HepG2 (cell line): ENCODE measurements around the gene COG8. TPM values are rescaled to one million over a fixed set of nuclear protein-coding genes. Genes with fewer than 3 reads are reported as not detected.
A peak's percentile ranks its signal among the peaks of the same experiment; 100 is the strongest.

Experiments
- DMTF1 ChIP-seq: sonication (generic); formaldehyde crosslinking; IDR thresholded peaks from 2 replicates; pipeline ENCODE4 v1.4.0; 2020; ENCODE audit warnings: mild to moderate bottlenecking, missing genetic modification reagents
- DNMT1 ChIP-seq: sonication (generic); formaldehyde crosslinking; IDR thresholded peaks from 2 replicates; pipeline ENCODE4 v1.5.1; 2020; ENCODE audit warnings: mild to moderate bottlenecking, missing genetic modification reagents
- FOXM1 ChIP-seq: sonication (generic); formaldehyde crosslinking; IDR thresholded peaks from 2 replicates; pipeline ENCODE4 v1.5.0; 2020; ENCODE audit warnings: missing genetic modification reagents
- KAT7 ChIP-seq: IDR thresholded peaks from 2 replicates; pipeline ENCODE4 v1.6.1; 2018; ENCODE audit warnings: borderline replicate concordance, missing compliant biosample characterization
- MXD4 ChIP-seq: IDR thresholded peaks from 2 replicates; pipeline ENCODE4 v1.6.1; 2016; ENCODE audit warnings: mild to moderate bottlenecking, missing biosample characterization, missing genetic modification reagents
- NONO ChIP-seq, 2 experiments: fragments of 450-650 bp in 1 of 2; sonication (generic) in 1 of 2; formaldehyde crosslinking in 1 of 2; IDR thresholded peaks in 1 of 2; conservative IDR thresholded peaks in 1 of 2; 2 replicates each; pipeline versions ENCODE4 v1.6.1 to v1.8.0; 2017 to 2022; ENCODE audit warnings: mild to moderate bottlenecking in 1 of 2, missing genetic modification reagents in 1 of 2, moderate library complexity in 1 of 2
- PPARG ChIP-seq: conservative IDR thresholded peaks from 2 replicates; pipeline ENCODE4 v1.6.1; 2016; ENCODE audit warnings: missing biosample characterization, missing genetic modification reagents
- RARG ChIP-seq: sonication (generic); formaldehyde crosslinking; IDR thresholded peaks from 2 replicates; pipeline ENCODE4 v1.4.0; 2020; ENCODE audit warnings: low read depth, mild to moderate bottlenecking, missing genetic modification reagents
- RBM22 ChIP-seq: fragments of 200-400 bp; formaldehyde crosslinking; optimal IDR thresholded peaks from 2 replicates; pipeline ENCODE3; 2017; ENCODE audit warnings: mild to moderate bottlenecking, low read length, moderate library complexity
- SKI ChIP-seq: fragments of 450-650 bp; IDR thresholded peaks from one replicate; pipeline ENCODE4 v1.6.1; 2018; ENCODE audit warnings: mild to moderate bottlenecking; ENCODE audit not compliant: partially characterized antibody
- TCF7 ChIP-seq: sonication (generic); IDR thresholded peaks from 2 replicates; pipeline ENCODE4 v1.6.1; 2016; ENCODE audit warnings: antibody characterized with exemption, low read depth
- TSC22D2 ChIP-seq: sonication (generic); formaldehyde crosslinking; IDR thresholded peaks from 2 replicates; pipeline ENCODE4 v1.5.1; 2020; ENCODE audit warnings: missing genetic modification reagents, mild to moderate bottlenecking, borderline replicate concordance
- ZC3H13 ChIP-seq: sonication (generic); formaldehyde crosslinking; IDR thresholded peaks from 2 replicates; pipeline ENCODE4 v1.8.1; 2023; ENCODE audit warnings: mild to moderate bottlenecking, missing genetic modification reagents, moderate library complexity
- ZNF232 ChIP-seq: sonication (generic); formaldehyde crosslinking; IDR thresholded peaks from 2 replicates; pipeline ENCODE4 v1.4.0; 2020; ENCODE audit warnings: missing genetic modification reagents, borderline replicate concordance
- ZNF460 ChIP-seq: sonication (generic); formaldehyde crosslinking; IDR thresholded peaks from 2 replicates; pipeline ENCODE4 v1.5.1; 2020; ENCODE audit warnings: missing genetic modification reagents, mild to moderate bottlenecking, borderline replicate concordance
- ZNF616 ChIP-seq: sonication (generic); formaldehyde crosslinking; IDR thresholded peaks from 2 replicates; pipeline ENCODE4 v1.5.0; 2020; ENCODE audit warnings: low read depth, mild to moderate bottlenecking, missing genetic modification reagents
- ZNF776 ChIP-seq: sonication (generic); formaldehyde crosslinking; IDR thresholded peaks from 2 replicates; pipeline ENCODE4 v1.4.0; 2020; ENCODE audit warnings: mild to moderate bottlenecking, missing genetic modification reagents
- ZNF788 ChIP-seq: sonication (generic); formaldehyde crosslinking; IDR thresholded peaks from 2 replicates; pipeline ENCODE4 v1.5.0; 2020; ENCODE audit warnings: mild to moderate bottlenecking, missing genetic modification reagents, borderline replicate concordance
- polyA plus RNA-seq, 8 experiments: library from polyadenylated mRNA; depleted of rRNA in 3 of 8; stranded (reverse) in 7 of 8; unstranded in 1 of 8; fragments of >200 nt; fragmentation: Illumina TruSeq in 4 of 8; extraction: Trizol in 4 of 8; gene quantifications; 2 replicates each; pipeline versions ENCODE4 v1.2.1 to v1.2.3, GENCODE V29; 2011 to 2016; ENCODE audit warnings: low read depth in 4 of 8, missing spikeins in 1 of 8, mixed read lengths in 1 of 8; ENCODE audit not compliant: insufficient read depth in 1 of 8
- total RNA-seq, 5 experiments: library from RNA; depleted of rRNA; stranded (reverse); fragments of >200 nt; fragmentation: Illumina TruSeq; extraction: Trizol; gene quantifications; 2 replicates each; pipeline ENCODE4 v1.2.3, GENCODE V29; 2016; ENCODE audit warnings: low read depth in 1 of 5
- TF ChIP-seq, protein P1 (sequence below): sonication (generic); formaldehyde crosslinking; IDR thresholded peaks from 2 replicates; pipeline ENCODE4 v1.4.0; 2020; ENCODE audit warnings: missing genetic modification reagents, mild to moderate bottlenecking, borderline replicate concordance
- TF ChIP-seq, protein P2 (sequence below): sonication (generic); formaldehyde crosslinking; IDR thresholded peaks from 2 replicates; pipeline ENCODE4 v1.5.0; 2020; ENCODE audit warnings: mild to moderate bottlenecking, missing genetic modification reagents
- TF ChIP-seq, protein P3 (sequence below): sonication (generic); formaldehyde crosslinking; IDR thresholded peaks from 2 replicates; pipeline ENCODE4 v1.4.0; 2020; ENCODE audit warnings: low read depth, mild to moderate bottlenecking, missing genetic modification reagents

The COG8 gene
- total and polyA plus RNA-seq, 2 of the 13 experiments (the other 11 are each of a cell fraction or from before 2014, with no cell fraction given), result 45.5 to 52.1 TPM

GRCh38 chr16:69326172-69326873, 13.0 kb downstream of the COG8 start (continued):
- no peak for TF ChIP-seq ZNF460 (CRISPR knock-in tag)
- TF ChIP-seq RBM22, result peak; percentile 90
- no peak for TF ChIP-seq ZNF616
- TF ChIP-seq ZC3H13 (CRISPR knock-in tag), result peak; percentile 61; the same call in 1 of the 2 replicates
- TF ChIP-seq, protein P1, sequence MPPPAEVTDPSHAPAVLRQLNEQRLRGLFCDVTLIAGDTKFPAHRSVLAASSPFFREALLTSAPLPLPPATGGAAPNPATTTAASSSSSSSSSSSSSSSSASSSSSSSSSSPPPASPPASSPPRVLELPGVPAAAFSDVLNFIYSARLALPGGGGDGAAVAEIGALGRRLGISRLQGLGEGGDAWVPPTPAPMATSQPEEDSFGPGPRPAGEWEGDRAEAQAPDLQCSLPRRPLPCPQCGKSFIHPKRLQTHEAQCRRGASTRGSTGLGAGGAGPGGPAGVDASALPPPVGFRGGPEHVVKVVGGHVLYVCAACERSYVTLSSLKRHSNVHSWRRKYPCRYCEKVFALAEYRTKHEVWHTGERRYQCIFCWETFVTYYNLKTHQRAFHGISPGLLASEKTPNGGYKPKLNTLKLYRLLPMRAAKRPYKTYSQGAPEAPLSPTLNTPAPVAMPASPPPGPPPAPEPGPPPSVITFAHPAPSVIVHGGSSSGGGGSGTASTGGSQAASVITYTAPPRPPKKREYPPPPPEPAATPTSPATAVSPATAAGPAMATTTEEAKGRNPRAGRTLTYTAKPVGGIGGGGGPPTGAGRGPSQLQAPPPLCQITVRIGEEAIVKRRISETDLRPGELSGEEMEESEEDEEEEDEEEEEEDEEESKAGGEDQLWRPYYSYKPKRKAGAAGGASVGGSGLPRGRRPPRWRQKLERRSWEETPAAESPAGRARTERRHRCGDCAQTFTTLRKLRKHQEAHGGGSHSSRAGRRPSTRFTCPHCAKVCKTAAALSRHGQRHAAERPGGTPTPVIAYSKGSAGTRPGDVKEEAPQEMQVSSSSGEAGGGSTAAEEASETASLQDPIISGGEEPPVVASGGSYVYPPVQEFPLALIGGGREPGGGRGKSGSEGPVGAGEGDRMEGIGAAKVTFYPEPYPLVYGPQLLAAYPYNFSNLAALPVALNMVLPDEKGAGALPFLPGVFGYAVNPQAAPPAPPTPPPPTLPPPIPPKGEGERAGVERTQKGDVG (CRISPR knock-in tag), result no peak; the same call in 1 of the 2 replicates
- TF ChIP-seq, protein P2, sequence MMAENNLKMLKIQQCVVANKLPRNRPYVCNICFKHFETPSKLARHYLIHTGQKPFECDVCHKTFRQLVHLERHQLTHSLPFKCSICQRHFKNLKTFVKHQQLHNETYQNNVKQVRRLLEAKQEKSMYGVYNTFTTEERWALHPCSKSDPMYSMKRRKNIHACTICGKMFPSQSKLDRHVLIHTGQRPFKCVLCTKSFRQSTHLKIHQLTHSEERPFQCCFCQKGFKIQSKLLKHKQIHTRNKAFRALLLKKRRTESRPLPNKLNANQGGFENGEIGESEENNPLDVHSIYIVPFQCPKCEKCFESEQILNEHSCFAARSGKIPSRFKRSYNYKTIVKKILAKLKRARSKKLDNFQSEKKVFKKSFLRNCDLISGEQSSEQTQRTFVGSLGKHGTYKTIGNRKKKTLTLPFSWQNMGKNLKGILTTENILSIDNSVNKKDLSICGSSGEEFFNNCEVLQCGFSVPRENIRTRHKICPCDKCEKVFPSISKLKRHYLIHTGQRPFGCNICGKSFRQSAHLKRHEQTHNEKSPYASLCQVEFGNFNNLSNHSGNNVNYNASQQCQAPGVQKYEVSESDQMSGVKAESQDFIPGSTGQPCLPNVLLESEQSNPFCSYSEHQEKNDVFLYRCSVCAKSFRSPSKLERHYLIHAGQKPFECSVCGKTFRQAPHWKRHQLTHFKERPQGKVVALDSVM (CRISPR knock-in tag), result 0 out of 2 replicates have a peak, but pooled peaks have one; percentile 17
- no peak for TF ChIP-seq DNMT1 (CRISPR knock-in tag)
- no peak for TF ChIP-seq FOXM1 (CRISPR knock-in tag)
- TF ChIP-seq KAT7 (CRISPR knock-in tag), result no peak
- no peak for TF ChIP-seq DMTF1
- TF ChIP-seq SKI, result no peak
- TF ChIP-seq MXD4, result peak; percentile 69; the same call in 1 of the 2 replicates
- TF ChIP-seq ZNF776, result no peak
- peak; percentile 83; the same call in 1 of the 2 replicates for TF ChIP-seq ZNF232 (CRISPR knock-in tag)
- TF ChIP-seq ZNF788, result no peak
- no peak for TF ChIP-seq TCF7
- no peak for TF ChIP-seq TSC22D2 (CRISPR knock-in tag)
- TF ChIP-seq, protein P3, sequence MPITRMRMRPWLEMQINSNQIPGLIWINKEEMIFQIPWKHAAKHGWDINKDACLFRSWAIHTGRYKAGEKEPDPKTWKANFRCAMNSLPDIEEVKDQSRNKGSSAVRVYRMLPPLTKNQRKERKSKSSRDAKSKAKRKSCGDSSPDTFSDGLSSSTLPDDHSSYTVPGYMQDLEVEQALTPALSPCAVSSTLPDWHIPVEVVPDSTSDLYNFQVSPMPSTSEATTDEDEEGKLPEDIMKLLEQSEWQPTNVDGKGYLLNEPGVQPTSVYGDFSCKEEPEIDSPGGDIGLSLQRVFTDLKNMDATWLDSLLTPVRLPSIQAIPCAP (CRISPR knock-in tag), result no peak
- no peak for TF ChIP-seq PPARG
- TF ChIP-seq RARG (CRISPR knock-in tag), result no peak
- no peak for TF ChIP-seq NONO (IDR thresholded peaks at IDR 0.05)
- TF ChIP-seq NONO (CRISPR knock-in tag; conservative IDR thresholded peaks at IDR 0.05), result no peak; the same call in 1 of the 2 replicates
